Measurements from ENCODE around the gene RAD23B.
A peak's percentile ranks its signal among the peaks of the same experiment; 100 is the strongest.

DNA sequence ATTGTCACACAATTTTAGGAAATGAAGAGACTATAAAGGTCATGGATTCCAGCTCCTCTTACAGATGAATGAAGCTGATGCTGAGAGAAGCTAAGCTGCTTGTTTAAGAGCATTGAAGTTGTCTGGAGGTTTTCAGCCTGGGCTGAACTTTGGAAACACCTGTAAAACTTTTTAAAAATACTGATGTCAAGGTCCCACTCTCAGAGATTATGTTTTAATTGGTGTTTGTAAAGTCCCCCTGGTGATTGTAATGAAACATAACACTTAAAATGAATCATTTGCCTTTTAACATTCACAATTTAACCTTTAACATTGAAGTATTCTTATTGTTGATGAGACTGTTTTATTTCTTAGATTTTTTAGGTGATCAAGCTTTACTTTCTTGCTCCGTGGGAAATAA, 16.4 kb downstream of the RAD23B start:
- TF ChIP-seq, protein P1, sequence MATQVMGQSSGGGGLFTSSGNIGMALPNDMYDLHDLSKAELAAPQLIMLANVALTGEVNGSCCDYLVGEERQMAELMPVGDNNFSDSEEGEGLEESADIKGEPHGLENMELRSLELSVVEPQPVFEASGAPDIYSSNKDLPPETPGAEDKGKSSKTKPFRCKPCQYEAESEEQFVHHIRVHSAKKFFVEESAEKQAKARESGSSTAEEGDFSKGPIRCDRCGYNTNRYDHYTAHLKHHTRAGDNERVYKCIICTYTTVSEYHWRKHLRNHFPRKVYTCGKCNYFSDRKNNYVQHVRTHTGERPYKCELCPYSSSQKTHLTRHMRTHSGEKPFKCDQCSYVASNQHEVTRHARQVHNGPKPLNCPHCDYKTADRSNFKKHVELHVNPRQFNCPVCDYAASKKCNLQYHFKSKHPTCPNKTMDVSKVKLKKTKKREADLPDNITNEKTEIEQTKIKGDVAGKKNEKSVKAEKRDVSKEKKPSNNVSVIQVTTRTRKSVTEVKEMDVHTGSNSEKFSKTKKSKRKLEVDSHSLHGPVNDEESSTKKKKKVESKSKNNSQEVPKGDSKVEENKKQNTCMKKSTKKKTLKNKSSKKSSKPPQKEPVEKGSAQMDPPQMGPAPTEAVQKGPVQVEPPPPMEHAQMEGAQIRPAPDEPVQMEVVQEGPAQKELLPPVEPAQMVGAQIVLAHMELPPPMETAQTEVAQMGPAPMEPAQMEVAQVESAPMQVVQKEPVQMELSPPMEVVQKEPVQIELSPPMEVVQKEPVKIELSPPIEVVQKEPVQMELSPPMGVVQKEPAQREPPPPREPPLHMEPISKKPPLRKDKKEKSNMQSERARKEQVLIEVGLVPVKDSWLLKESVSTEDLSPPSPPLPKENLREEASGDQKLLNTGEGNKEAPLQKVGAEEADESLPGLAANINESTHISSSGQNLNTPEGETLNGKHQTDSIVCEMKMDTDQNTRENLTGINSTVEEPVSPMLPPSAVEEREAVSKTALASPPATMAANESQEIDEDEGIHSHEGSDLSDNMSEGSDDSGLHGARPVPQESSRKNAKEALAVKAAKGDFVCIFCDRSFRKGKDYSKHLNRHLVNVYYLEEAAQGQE (IDR thresholded peaks at IDR 0.05; ENCODE audit: low read depth) = no peak
- no peak for TF ChIP-seq EZH2 (IDR thresholded peaks at IDR 0.05)
- TF ChIP-seq, protein P2, sequence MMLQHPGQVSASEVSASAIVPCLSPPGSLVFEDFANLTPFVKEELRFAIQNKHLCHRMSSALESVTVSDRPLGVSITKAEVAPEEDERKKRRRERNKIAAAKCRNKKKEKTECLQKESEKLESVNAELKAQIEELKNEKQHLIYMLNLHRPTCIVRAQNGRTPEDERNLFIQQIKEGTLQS (IDR thresholded peaks at IDR 0.05) = no peak
- TF ChIP-seq, protein P3, sequence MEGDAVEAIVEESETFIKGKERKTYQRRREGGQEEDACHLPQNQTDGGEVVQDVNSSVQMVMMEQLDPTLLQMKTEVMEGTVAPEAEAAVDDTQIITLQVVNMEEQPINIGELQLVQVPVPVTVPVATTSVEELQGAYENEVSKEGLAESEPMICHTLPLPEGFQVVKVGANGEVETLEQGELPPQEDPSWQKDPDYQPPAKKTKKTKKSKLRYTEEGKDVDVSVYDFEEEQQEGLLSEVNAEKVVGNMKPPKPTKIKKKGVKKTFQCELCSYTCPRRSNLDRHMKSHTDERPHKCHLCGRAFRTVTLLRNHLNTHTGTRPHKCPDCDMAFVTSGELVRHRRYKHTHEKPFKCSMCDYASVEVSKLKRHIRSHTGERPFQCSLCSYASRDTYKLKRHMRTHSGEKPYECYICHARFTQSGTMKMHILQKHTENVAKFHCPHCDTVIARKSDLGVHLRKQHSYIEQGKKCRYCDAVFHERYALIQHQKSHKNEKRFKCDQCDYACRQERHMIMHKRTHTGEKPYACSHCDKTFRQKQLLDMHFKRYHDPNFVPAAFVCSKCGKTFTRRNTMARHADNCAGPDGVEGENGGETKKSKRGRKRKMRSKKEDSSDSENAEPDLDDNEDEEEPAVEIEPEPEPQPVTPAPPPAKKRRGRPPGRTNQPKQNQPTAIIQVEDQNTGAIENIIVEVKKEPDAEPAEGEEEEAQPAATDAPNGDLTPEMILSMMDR (IDR thresholded peaks at IDR 0.05 in 2 of 3, conservative IDR thresholded peaks at IDR 0.05 in 1 of 3; ENCODE audit: borderline replicate concordance in 1 of 3, insufficient read depth in 1 of 3, low read depth in 2 of 3, low read length in 2 of 3) = peak in 1 of 3 experiments; percentile 39; a peak in 1 of 6 replicates
- no peak for TF ChIP-seq ZFX (IDR thresholded peaks at IDR 0.05)
- no peak for TF ChIP-seq POLR2A (IDR thresholded peaks at IDR 0.05; ENCODE audit: borderline replicate concordance, extremely low read depth, insufficient read depth, insufficient read length)
- TF ChIP-seq EGR1 (IDR thresholded peaks at IDR 0.05; ENCODE audit: low read depth) = no peak
- TF ChIP-seq POLR2AphosphoS5 (IDR thresholded peaks at IDR 0.05; ENCODE audit: low read depth, low read length) = no peak
- TF ChIP-seq, protein P4, sequence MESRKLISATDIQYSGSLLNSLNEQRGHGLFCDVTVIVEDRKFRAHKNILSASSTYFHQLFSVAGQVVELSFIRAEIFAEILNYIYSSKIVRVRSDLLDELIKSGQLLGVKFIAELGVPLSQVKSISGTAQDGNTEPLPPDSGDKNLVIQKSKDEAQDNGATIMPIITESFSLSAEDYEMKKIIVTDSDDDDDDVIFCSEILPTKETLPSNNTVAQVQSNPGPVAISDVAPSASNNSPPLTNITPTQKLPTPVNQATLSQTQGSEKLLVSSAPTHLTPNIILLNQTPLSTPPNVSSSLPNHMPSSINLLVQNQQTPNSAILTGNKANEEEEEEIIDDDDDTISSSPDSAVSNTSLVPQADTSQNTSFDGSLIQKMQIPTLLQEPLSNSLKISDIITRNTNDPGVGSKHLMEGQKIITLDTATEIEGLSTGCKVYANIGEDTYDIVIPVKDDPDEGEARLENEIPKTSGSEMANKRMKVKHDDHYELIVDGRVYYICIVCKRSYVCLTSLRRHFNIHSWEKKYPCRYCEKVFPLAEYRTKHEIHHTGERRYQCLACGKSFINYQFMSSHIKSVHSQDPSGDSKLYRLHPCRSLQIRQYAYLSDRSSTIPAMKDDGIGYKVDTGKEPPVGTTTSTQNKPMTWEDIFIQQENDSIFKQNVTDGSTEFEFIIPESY (IDR thresholded peaks at IDR 0.05; ENCODE audit: extremely low read depth, insufficient replicate concordance, low read length) = no peak
- no peak for TF ChIP-seq EZH2phosphoT487 (IDR thresholded peaks at IDR 0.05; ENCODE audit: borderline replicate concordance)
- TF ChIP-seq CEBPB (IDR thresholded peaks at IDR 0.05; ENCODE audit: low read depth) = no peak
- TF ChIP-seq RAD21 (IDR thresholded peaks at IDR 0.05; ENCODE audit: low read depth) = 0 out of 2 replicates have a peak, but pooled peaks have one; percentile 7
- no peak for TF ChIP-seq JUND (IDR thresholded peaks at IDR 0.05)
